Hematopoietic multipotent progenitor cell treated with erythropoietin and hydrocortisone succinate and interleukin-3 and kit ligand, for 8 days (in vitro differentiated cells): ENCODE data around the gene MNT.

ENCODE experiments used
- DNase-seq: peaks from one replicate; pipeline ENCODE4 v3.0.0-alpha.2; 2015

MNT gene

GRCh38 chr17:2416010-2416734 is 15.3 kb upstream of the MNT start:
- peak; percentile 84 for DNase-seq

- DNase-seq: no peak
Measured at GRCh38 chr17:2415081-2415480, 14.2 kb upstream of the MNT start.

GRCh38 chr17:2414446-2415064 is 13.7 kb upstream of the MNT start:
- DNase-seq: no peak

GRCh38 chr17:2412561-2413021 is 11.7 kb upstream of the MNT start:
- no peak for DNase-seq

GRCh38 chr17:2410951-2411350 is 10.1 kb upstream of the MNT start:
- DNase-seq: no peak

GRCh38 chr17:2406903-2407790 is 6.3 kb upstream of the MNT start:
- DNase-seq: peak; percentile 51

- DNase-seq: no peak
Measured at GRCh38 chr17:2406271-2406902, 5.5 kb upstream of the MNT start.

GRCh38 chr17:2405247-2405926 is 4.5 kb upstream of the MNT start:
- DNase-seq: no peak

GRCh38 chr17:2403044-2403443 is 2.2 kb upstream of the MNT start:
- DNase-seq: no peak

- DNase-seq: no peak
Measured at GRCh38 chr17:2402544-2402943, 1.7 kb upstream of the MNT start.

- peak; percentile 99 for DNase-seq
Measured at GRCh38 chr17:2401426-2402221, 764 bp upstream of the MNT start.

GRCh38 chr17:2400474-2400866 is 390 bp downstream of the MNT start:
- DNase-seq: peak; percentile 61

GRCh38 chr17:2399572-2400473 is 1.0 kb downstream of the MNT start:
- peak; percentile 92 for DNase-seq

- DNase-seq: peak; percentile 70
Measured at GRCh38 chr17:2398655-2399571, 1.9 kb downstream of the MNT start.

- DNase-seq: no peak
Measured at GRCh38 chr17:2398182-2398581, 2.7 kb downstream of the MNT start.

GRCh38 chr17:2397247-2398171 is 3.4 kb downstream of the MNT start:
- DNase-seq: no peak

- peak; percentile 95 for DNase-seq
Measured at GRCh38 chr17:2396568-2397246, 4.2 kb downstream of the MNT start.

GRCh38 chr17:2396192-2396567 is 4.7 kb downstream of the MNT start:
- DNase-seq: no peak
